Stimulated activated CD4-positive, alpha-beta T cell treated with anti-CD3 and anti-CD28 coated beads, TNF-alpha, amount 100 ng/mL, for 48 hours (primary cell): ENCODE results near the gene IGF1R.
A peak's percentile ranks its signal among the peaks of the same experiment; 100 is the strongest.
"Not testable (repeated sequence)": the region's sequence is repeated elsewhere in the genome, so short reads cannot be mapped to it uniquely, and the experiment has no call there.

Experiments
- DNase-seq, 3 donors: peaks; one replicate each; pipeline ENCODE4 v3.0.0-alpha.2; 2020; ENCODE audit warnings: low read depth in 3 of 3

Gene IGF1R

DNA sequence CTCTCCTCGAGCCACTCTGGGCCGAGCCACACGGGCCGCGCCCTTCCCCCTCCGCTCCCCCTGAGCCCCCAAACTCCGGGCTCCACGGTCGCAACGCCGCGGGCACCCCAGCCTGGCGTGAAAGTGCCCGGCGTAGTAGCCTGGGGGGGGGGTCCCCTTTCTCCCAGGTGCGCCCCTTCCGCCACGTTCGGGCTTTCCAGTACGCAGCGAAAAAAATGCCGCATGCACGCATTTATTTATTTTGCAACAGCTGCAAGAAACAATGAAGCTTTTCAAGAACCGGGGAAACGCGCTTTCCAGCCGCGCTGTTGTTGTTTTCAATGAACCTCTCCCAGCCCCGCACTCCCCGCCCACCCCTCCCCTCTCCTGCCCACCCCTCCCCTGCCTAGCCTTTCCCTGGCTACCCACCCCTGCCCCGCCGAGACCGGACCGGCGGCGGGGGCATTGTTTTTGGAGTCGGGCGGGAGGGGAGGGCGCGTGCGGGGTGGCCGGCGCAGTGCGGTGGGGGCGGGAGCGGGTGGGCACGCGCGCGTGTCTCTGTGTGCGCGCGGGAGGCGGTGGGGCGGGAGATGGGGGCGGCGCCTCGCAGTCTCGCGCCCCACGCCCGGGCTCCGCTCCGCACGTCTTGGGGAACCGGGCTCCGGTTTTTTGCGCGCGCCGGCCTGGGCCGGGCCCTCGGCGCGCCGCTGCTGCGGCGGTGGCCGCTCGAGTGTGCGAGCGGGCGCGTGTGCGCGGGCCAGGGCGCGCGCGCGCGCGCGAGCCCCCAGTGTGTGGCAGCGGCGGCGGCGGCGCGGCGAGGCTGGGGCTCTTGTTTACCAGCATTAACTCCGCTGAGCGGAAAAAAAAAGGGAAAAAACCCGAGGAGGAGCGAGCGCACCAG lies at the start of gene IGF1R:
Gene IGF1R (plus strand): TSS at position 766 of the 880 bp plus-strand sequence. CDS start 1,043 bp downstream, outside the sequence.
- DNase-seq = peak; percentile 67 to 72 (median 69)

DNA sequence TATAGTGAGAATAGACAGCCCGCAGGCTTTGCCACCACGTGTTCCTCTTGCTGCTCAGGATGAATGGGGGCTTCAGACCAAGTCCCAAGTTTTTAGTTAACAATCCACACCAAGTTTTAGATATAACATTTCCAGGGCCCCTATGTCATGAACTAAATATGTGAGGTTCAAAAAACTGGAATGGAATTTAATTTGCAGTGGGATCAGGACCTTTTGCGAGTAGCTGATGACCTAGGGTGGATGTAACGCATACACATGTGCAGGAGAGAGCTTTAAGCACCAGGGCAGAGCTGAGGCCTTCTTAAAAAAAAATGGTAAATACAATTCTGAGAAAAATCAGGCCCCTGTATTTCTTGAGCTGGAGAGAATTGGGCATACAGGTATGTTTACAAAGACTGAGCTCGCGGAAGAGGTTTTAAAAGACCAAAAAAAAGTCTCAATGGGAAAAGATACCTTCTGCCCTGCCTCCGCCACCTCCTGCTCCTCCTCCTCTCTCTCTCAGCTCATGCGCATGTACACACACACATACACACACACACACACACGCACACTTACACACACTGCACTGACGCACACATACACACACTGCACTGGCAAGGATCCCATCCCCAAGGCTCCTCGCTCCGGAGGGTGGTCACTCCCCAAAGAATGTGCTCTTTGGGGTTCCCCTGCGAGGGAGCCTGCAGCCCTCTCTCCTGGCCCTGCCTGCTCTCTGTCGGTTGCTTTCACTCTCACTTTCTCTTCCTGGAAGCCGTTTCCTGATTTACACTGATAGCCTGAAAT lies 48.2 kb upstream of the IGF1R start:
- peak; percentile 2 to 27 (median 15) for DNase-seq

- DNase-seq = no peak
Observed at GRCh38 chr15:98604983-98605382, 43.4 kb upstream of the IGF1R start.

GRCh38 chr15:98609144-98609852 lies 39.0 kb upstream of the IGF1R start:
- DNase-seq = no peak

- DNase-seq = no peak
Observed at GRCh38 chr15:98610991-98611390, 37.3 kb upstream of the IGF1R start.

GRCh38 chr15:98611808-98612207 lies 36.5 kb upstream of the IGF1R start:
- no peak for DNase-seq

DNA sequence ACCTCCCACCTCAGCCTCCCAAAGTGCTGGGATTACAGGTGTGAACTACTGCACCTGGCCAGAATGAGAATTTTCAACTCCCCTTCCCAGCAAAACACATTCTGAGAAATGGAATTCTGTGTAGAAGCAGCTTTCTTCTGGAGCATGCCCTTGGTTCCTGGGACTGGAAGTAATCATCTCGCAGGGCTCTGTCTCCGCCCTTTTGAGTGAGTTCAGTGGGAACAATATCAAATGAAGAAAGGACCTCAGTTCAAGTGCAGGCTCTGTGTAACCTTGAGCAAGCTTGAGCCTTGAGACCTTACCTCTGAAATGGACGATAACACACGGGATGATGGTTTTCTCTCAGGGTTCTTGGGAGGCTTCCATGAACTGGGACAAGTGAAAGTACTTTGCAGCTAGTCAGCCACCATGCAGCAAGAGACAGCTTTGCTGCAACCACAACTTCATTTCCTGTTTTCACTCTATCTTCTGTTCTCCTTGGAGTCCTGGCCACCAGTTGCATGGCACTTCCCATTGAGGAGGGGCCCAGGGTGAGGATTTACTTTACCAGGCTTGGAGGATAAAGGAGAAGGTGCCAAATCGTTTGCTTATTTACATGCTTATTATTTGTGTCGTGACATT lies 35.7 kb upstream of the IGF1R start:
- no peak for DNase-seq

GRCh38 chr15:98614681-98615080 lies 33.7 kb upstream of the IGF1R start:
- DNase-seq = no peak

DNA sequence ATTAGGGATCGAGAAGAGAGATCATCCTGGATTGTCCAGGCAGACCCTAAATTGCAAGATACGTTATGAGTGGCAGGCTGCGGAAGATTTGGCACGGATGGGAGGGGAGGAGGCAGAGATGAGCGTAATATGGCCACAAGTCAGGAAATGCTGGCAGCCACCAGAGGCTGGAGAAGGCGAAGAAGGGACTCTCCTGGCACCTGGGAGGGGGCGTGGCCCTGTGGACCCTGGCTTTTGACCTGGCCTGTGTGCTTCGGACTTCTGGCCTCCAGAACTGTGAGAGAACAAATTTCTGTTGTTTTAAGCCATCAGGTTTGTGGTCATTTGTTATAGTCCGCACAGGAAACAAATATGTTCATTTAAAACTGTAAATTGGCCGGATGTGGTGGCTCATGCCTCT lies 31.9 kb upstream of the IGF1R start:
- no peak for DNase-seq

DNA sequence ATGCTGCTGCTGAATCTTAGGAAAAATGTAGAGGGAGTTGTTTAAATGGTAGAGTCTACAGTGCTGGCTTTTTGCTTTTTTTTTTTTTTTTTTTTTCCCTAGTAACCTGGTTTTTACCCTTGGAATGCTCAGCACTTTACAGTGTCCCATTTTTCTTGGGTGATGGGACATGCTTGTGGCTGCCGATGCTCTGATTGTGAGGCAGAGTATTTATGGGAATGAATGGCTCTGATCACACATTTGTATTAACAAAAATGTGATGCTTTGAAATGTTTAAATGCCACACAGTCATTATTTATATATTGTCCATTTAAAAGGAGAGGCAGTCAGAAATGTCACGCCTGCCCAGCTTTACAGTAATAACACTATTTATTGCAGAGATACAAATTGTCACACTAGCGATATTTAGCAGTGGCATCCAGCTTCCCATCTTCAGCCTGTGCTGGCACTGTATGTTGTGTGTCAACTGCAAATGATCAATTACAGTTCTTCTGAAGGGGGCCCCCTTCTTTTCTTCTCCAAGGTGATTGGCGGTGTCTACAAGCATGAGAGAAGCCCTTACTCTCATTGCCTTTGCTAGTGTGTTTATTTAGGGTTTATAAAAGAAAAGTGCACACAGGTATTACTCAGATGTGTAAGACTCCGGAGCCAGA lies 30.9 kb upstream of the IGF1R start:
- no peak for DNase-seq

- not testable (repeated sequence) for DNase-seq
Observed at GRCh38 chr15:98618576-98618975, 29.8 kb upstream of the IGF1R start.

DNA sequence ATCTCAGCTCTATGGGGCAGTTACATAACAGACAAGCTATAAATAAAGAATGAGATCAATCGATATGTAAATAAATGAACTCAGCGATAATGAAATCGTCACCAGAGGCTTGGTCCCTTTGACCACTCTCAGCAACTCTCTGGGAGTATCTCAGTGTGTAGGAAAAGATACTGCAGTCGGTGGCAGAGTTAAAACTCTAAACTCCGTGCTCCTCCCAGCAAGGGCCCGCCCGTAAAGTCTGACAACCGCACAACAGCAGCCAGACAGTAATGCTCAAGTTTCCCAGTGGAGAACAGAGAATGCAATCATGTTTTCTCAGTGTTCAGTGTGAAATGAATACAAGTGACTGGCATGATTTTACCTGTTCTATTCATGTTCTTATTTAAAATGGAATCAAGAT lies 28.3 kb upstream of the IGF1R start:
- no peak for DNase-seq

DNA sequence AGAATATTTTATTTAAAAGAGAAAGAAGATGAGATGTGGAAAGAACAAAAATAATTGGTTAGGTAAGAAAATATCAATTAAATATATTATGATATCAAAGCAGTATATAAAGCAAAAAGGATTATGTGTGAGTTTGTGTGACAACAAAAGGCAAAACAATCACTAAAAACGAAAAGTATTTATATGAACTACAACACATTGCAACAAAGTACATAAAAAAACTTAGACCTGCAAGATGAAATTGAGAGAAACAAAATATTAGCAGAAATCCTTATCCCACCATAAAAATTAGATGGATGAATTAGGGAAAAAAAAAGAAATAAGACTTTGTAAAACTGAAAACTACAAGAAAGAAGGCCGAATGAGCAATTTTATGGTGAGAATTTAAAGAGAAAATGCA lies 27.3 kb upstream of the IGF1R start:
- no peak for DNase-seq

GRCh38 chr15:98625614-98626013 lies 22.7 kb upstream of the IGF1R start:
- no peak for DNase-seq

DNA sequence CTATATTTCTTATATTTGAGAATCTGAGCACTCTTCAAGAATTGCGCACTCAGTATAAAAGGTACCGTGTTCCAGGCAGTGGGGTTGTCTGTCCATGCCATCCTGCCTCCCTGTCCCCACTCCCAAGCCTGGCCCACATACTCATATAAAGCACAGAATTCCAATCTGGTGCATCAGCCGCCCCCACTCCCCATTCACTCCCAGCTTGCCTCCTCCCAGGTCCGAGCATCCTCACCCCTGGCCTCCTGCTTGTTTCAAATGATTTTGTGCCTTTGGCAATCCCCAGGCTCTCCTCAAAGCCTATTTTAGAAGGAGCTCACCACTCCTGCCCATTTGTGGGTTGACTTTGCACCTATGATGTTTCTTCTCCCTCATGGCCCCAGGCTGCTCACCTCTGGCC lies 22.2 kb upstream of the IGF1R start:
- no peak for DNase-seq

DNA sequence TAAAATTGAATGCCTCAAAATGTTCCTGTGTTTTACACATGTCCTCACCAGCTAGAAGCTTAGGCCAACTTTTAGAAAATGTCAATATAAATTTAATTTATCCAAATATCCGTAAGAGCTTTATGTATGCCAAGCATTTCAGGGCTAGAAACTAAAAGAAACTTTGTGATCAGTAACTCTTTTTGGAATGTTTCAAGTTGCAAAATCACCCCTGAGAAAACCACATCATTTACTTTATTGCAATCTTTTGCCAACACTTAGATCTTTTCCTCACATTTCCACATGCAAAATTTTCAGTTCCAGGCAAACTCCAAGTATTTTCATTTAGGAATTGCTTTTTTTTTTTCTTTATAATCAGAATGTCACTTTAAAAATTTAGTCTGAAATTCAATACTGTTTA lies 20.1 kb upstream of the IGF1R start:
- no peak for DNase-seq

GRCh38 chr15:98635848-98636247 lies 12.5 kb upstream of the IGF1R start:
- no peak for DNase-seq

DNA sequence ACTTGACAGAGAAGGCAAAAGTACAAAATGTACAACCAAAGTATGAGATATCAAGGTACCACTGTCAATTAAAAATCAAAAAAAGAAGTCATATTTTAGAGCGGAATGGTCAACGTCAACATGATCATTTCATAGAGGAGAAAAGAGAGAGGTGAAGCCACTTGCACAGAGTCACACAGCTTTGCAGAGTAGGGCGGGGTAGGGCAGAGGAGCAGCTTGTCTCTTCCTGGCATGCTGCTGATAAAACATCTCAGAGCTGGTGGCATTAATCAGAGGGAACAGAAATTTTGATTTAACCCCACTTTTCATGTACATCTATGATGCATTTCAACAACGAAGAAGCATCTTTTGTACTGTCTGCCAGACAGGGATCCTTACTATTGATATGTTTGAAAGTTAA lies 5.2 kb upstream of the IGF1R start:
- no peak for DNase-seq

- no peak for DNase-seq
Observed at GRCh38 chr15:98646546-98647025, 1.8 kb upstream of the IGF1R start.

DNA sequence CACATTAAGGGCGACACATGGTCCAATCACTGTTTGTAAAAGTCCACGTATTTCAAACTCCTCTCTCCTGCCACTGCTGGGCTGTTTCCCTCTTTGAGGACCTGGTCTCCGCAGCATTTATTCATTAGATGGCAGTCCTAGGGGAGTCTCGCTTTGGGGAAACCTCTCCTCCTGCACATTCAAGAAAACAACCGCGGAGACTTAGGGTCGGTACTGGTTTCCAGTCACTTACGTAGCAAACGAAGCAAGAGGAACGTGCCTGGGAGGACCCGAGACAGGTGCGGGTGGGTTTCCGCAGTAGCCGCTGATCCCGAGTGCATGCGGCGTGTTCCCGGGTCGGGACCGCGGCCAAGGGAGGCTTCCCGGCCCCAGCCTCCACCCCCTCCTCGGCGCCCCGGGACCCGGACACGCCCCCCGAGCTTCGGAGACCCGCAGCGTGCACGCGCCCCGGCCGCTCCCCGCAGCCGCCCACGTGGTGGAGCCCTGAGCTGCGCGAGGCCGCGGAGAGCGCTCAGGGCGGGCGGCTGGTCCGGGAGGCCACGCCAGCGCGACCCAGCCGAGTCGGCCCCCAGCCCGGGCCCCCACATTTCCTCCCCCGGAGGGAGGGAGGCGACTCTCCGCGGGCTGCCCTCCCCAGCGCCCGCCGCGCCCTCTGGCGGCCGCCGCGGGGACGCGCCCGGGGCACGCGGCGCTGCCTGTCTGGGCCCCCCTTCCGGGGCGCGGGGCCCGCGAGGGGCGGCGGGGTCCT lies 1.1 kb upstream of the IGF1R start:
- peak in 1 of 3 donors; percentile 58 for DNase-seq
